Thyroid gland (tissue), 4 donors: ENCODE data around the gene LONP2.

ENCODE experiments used
- CTCF ChIP-seq, 6 experiments: fragments of 200-600 bp in 3 of 6; fragments of 450-650 bp in 3 of 6; sonication (generic) in 3 of 6; IDR thresholded peaks; one replicate each; pipeline ENCODE4 v1.5.1; 2016 to 2019; ENCODE audit warnings: antibody characterized with exemption in 6 of 6, mild to moderate bottlenecking in 2 of 6, inconsistent platforms in 1 of 6, moderate library complexity in 1 of 6
- POLR2A ChIP-seq, 2 donors: fragments of 450-650 bp; IDR thresholded peaks; one replicate each; pipeline ENCODE4 v1.6.1; 2017; ENCODE audit warnings: antibody characterized with exemption in 2 of 2, mild to moderate bottlenecking in 2 of 2, moderate library complexity in 1 of 2

- TF ChIP-seq CTCF (IDR thresholded peaks at IDR 0.05) (no peak), POLR2A (IDR thresholded peaks at IDR 0.05) (no peak)
Measured at GRCh38 chr16:48250520-48251278, 6.6 kb downstream of the LONP2 start.
